ENCODE measurements around the gene FEN1. TPM values are rescaled to one million over a fixed set of nuclear protein-coding genes. Genes with fewer than 3 reads are reported as not detected.
A peak's percentile ranks its signal among the peaks of the same experiment; 100 is the strongest.

The FEN1 gene
- total RNA-seq, 1 experiment from 2014 or later, result 150 TPM

DNA sequence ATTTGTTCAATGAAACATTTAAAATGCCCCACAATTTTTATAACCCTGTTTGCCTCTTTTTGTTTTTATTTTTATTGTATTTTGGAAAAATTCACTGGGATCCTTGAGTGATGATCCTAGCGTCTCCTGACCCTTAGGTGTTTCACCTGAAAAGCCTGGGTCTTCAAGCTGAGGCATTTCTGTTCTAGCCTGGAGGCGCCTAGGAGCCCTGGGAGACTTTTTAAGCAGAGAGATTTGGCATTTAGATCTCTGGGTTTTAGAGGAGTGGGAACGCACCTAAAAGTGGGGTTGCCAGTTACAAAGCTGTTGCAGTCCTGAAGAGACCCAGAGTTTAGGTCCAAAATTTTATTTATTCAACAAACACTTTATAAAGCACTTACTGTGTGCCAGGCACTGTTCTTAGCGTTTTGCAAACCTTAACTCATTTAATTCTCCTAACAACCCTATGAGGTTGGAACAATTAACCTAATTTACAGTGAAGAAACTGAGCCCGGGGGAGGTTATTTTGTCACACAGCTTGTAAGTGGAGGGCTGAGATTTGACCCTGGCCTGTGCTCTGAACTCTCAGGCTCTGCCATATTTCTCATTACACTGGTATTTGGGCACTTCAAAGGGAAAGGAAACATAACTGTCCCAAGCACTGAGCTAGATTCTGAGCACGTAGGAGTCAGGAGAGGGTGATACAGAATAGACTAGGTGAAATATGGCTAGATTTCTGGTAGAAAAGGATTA is 24.9 kb downstream of the FEN1 start:
- DNase-seq (ENCODE audit: low read depth), result no peak

DNA sequence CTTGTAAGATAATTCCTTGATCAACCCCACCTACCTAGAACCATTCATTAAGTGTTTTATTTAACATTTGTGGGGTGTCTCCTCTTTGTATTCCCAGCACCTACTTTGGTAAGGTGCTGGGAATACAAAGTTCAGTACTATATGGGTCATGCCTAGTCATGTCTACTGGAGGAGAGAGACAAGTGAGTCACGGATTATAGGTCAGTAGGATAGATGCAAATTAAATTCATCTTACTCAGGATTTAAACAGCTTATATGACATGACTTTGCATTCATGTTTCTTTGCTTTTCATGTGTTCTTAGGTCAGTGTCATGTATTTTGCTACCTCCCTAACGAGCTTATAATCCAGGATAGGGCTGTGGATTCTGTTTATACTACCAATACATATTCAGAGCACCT is 27.5 kb downstream of the FEN1 start:
- peak; percentile 65 for DNase-seq (ENCODE audit: low read depth)

DNA sequence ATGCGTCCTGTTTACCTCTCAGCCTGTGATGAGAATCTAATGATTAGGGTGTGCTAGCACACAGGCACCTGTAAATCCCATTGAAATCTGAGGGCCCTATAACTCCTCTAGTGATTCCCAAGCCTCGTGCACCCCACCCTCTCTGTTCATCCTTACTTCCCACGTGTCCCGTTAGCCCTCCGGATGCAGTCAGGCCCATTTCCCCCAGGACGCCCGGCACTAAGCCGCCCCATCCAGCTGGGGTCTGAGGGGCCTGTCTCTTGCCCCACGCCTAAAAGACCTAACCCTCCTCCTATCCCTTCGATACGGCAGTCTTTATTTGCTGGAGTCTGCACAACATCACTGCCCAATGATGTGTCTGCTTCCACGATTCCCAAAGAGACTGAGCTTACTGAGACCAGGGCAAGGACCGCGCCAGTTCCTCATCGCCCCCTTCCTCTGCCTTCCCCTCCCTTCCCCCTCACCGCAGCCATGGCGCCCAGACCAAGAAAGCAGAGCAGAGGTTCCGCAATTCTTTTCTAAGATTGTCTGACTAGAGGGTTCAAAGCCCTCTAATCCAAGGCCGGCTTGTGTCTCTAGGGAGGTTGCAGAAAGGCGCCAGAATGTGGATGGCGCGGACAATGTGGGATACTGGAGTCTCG is 34.3 kb downstream of the FEN1 start:
- DNase-seq (ENCODE audit: low read depth), result no peak

DNA sequence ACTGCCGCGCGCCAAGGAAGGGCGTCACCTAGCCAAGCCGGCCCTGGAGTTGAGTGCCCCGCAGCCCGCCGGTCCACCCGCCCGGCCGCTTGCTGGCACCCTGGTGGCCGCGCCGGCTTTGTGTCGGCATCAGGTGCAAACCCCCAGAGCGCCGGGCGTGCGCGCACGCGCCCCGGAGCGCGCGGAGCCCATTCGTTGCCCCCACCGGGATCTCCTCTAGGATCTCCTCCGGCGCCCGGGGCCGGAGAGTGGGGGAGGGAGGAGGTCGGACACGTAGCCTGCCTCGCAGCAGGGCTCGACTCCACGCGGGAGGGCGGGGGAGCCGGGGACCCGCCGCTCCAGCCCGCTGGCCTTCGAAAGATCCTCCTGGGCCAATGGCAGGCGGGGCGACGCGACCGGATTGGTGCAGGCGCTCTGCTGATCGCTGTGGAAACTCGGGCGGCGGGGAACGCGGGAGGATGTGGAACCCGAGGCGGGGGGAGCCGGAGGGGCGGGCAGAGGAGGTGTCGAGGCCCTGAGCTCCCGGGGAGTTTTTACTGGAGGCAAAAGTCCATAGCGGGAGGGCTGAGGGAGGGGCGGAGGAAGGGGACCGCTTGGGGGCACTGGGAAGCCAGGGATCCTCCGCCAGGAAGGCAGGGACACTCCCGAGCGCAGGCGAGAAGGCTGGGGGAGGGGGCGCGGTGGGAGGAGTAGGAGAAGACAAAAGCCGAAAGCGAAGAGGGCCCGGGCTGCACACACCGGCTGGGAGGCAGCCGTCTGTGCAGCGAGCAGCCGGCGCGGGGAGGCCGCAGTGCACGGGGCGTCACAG is 35.1 kb downstream of the FEN1 start, which contains the start of gene FADS2:
TSS of gene FADS2 (plus strand) at position 730 of the 808 bp plus-strand sequence. CDS start 91 bp downstream, outside the sequence.
- peak; percentile 94 for DNase-seq (ENCODE audit: low read depth)

DNA sequence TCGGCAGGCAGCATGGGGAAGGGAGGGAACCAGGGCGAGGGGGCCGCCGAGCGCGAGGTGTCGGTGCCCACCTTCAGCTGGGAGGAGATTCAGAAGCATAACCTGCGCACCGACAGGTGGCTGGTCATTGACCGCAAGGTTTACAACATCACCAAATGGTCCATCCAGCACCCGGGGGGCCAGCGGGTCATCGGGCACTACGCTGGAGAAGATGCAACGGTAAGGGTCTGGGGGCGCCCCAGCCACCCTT is 35.6 kb downstream of the FEN1 start:
- no peak for DNase-seq (ENCODE audit: low read depth)

DNA sequence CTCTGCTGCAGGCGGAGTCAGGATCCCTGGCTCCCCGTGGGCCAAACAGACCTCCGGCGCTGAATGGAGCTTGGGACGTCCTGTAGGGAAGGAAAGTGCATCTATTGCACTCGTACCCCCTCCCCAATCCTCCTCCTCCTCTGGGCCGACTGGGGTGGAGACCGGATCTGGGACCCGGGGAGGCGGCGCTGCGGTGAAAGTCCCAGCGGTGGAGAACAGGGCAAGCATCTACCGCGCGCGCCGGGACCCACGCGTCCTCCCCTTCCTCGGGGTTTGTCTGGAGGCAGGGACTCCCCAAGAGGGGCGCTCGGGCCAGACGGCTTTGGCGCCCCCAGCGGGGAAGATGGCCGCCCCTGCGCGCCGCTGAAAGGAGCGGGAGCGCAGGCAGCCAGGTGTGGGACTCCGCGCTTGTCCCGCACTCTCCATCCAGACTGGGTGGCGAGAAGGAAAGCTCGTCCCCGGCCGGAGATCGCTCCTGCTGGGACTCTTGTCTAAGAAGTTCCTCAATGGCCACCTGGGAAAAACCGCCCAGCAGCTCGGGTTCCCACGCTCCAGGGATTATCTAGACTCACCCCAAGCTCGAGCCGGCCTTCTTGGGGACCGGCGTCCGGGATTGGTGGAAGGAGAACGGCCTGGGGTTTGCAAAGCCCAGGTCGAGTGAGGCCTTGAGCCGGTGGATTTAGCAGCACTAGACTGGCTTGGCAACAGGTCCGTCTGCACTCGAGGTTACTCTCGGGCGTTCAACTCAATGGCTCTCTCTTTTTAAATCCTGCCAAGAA is 36.1 kb downstream of the FEN1 start:
- DNase-seq (ENCODE audit: low read depth), result peak; percentile 42

DNA sequence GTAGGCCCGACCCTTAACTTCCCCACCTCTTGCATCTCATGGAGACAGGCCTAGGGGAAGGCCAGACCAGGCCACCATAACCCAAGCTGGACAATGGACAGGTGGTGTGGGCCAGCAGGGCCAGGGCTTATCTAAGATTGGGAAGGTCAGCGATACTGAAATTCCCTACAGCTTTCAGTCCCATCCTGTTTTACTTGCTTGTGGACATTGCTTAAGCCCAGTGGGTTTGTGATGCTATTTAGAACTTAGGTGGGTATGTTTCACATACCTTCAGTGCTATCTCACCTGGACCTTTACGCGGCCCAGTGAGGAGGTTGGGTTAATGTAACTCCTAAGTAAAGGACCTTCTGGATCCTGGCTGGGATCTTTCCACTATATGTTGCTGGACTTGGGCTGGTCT is 37.1 kb downstream of the FEN1 start:
- no peak for DNase-seq (ENCODE audit: low read depth)

DNA sequence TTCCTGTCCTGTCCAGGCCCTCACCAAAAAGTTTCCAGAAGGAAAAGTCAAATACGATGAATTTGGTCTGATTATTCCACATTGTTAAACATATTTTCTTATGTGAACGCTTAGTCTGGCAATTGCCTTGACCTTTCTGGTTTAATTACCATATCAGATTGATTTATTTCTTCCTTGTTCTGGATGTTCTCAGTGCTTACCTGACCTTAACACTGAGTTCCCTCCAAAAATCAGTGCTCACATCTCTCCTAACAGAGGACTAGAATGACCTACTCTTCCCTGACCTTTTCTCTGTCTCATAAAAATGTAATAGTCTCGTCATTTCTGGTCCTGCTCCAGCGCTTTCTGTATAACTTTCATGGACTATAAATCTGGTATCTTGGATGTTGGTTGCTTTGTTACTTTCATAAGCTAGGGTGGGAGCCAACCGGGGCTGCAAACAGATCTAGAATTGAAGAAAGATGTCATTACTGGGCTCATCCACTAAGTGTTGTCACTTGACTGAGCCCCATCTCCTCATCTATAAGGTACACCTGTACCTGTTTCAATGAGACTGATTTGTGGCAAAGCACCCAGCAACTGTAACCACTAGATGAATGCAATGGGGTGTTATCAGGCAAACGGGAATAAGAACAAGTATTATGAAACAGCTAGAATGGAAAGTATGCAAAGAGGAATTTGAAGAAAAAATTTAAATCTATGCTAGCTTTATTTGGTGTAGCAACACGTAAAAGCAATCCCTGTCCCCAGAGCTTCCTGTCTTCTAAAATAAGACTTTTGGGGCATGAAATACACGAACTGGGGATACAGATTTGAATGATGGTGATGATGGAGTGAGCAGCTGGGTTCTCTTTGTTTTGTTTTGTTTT is 37.8 kb downstream of the FEN1 start:
- DNase-seq (ENCODE audit: low read depth), result no peak

DNA sequence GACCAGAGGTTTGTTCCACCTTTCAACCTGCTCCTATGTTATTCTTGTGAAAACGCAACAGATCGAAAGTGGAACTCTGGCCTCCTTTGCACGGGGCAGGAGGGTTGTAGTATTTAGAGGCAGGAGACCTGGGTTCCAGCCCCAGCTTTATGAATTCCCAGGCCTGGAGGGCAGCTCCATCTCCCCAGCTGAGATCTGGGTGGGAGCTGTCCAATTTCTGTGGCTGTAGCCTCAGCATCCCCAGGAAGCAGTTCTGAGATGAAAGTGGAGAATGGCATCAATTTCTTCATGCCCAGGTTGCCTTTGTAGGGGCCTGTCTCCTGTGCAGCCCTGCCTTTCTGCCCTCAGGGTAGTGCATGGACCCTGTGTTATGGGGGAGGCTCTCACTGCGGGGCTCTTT is 39.5 kb downstream of the FEN1 start:
- no peak for DNase-seq (ENCODE audit: low read depth)

DNA sequence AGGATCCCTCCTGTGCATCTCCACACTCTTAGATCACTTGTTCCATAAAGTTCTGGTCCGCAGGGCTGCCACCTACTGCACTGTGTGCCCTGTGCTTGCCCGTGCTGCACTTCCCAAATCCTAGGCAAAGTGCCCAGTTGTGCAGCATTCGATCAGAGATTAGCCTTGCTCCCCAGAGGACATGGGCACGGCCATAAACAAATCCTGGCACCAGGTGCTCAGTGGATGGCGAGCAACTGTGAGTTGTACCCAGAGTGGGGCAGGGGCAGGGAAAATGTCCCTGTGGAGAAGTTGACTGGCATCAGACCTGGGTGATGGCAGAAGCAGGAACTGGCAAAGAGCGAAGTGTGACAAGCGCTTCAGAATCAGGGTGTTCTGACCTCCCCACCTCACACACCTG is 40.0 kb downstream of the FEN1 start:
- DNase-seq (ENCODE audit: low read depth), result no peak

DNA sequence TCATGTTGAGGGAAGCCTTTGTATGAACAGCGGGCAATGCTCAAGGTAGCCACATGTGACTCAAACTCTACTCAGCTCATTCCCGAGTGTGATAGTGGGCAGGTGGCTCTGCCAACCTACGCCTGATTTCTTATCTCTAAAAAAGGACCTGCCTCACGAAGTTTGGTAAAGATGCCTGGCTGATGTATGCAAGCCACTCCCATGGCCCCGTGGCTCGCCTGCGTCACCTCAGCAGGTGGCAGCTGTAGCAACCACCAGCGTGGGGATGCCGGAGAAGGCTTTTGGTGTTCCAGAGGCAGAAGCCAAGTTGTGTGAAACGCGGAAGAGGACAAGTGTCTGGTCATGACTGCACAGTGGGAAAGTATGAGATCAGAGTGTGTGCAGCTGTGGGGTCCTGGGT is 40.8 kb downstream of the FEN1 start:
- no peak for DNase-seq (ENCODE audit: low read depth)

DNA sequence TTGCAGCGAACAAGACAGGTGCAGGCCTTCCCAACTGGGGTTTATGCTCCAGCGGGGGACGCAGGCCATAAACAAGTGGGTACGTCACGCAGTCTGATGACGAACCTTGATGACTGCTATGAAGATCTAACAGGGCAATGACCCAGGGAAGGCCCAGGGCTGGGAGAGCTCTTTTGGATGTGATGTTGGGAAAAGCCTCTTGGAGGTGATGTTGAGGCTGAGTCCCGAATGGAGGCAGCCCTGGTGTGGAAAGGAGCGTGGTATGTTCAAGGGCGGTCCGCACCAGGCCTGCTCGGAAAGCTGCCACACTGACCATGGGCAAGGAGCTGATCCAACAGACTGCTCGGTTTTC is 41.2 kb downstream of the FEN1 start:
- no peak for DNase-seq (ENCODE audit: low read depth)

DNA sequence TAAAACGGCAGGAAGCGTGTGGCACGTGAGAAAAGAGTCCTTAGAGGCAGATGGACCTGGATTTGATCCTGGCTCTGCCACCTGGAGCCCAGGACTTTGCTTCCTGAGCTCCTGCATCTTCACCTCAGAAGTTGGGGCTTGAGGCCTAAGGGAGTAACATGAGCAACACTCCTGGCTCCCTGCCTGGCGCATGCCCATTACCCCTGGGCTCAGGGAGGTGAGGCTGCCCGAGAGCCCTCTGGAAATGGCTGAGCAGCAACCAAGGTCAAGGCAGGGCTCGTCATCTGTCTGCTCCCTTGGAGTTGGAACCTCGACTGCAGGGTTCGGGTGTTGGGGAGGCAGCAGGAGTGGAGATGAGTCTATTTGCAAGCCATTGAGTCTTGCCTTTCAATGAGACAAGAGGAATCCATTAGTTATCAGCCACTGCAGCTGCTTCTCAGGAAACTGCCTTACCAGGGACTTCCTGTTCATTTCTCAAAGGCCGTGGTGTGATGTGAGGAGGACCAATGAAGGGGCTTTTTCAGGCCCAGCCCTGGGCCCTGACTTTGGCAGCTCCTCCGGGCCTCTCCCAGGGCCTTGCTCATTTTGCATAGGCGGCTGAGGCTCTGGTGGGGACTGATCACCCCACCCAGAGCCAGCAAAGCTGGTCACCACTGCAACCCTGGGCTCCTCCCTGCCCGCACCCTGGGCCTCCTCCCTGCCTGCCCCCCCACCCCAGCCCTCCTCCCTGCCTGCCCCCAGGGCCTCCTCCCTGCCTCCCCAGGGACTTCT is 41.8 kb downstream of the FEN1 start:
- peak; percentile 87 for DNase-seq (ENCODE audit: low read depth)

DNA sequence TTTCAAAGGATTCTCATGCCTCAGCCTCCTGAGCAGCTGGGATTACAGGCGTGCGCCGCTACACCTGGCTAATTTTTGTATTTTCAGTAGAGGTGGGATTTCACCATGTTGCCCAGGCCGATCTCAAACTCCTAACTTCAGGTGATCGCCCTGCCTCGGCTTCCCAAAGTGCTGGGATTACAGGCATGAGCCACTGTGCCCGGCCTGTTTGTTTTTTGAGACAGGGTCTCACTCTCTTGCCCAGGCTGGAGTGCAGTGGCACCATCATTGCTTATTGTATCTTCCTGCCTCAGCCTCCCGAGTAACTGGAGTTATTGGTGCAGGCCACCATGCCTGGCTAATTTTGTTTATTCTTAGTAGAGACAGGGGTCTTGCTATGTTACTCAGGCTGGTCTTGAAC is 43.5 kb downstream of the FEN1 start:
- no peak for DNase-seq (ENCODE audit: low read depth)

DNA sequence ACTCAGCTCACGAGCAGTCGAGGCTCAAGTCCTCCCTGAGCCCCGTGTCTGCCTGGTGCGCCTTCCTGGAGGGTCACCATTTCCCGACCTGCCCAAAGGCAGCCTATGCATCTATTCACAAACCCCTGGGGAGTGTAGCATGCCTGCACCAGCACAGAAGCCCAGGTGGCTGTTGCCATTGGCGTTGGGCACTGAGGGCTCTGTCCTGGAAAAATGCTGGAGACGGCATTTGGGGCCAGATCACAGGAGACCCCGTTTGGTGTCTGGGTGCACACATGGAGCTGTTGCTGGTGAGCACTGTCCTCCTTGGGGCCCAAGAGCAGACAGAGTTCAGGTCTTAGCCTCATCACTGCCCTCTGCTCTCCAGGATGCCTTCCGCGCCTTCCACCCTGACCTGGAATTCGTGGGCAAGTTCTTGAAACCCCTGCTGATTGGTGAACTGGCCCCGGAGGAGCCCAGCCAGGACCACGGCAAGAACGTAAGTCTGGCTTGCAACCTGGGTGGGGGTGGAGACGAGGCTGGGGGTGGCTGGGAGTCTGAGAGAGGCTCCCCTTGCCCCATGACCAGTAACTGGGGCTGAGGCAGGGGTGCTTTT is 44.8 kb downstream of the FEN1 start:
- DNase-seq (ENCODE audit: low read depth), result no peak

DNA sequence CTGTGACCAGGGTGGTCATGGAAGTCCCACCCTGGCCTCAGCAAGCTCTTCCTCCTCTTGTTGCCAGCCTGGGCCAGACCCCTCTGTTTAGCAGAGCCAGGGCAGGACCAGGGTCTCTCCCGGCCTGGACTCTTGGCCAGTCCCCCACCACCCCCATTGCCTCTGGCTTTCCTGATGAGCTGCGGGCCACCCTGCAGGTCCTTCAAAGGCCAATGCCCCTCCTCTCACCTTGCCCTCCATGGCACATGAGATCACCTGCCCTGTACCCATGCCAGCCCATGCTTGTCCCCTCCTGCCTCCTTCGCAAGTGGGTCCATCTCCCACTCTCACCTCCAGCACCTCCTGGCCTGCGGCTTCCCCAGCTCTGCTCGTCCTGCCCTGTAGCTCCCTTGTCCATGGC is 45.8 kb downstream of the FEN1 start:
- DNase-seq (ENCODE audit: low read depth), result no peak

DNA sequence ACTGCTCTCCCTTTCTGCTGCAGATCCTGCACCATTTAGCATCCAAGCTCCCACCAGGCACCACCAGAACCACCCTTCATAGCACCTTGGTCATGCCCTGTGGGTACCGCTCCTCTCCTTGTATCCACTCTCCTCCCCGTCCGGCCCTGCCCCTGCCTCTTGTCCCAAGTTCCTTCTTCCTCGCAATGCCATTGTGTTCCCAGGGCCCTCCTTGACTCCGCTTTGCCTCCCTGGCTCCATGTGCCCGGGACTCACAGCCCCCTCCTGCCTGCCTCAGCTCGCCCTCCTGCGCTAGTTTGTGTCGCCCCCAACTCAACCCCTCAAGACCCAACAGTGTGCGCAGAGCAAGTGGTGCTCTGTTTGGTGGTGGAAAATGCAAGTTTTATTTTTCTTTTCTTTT is 46.2 kb downstream of the FEN1 start:
- no peak for DNase-seq (ENCODE audit: low read depth)

DNA sequence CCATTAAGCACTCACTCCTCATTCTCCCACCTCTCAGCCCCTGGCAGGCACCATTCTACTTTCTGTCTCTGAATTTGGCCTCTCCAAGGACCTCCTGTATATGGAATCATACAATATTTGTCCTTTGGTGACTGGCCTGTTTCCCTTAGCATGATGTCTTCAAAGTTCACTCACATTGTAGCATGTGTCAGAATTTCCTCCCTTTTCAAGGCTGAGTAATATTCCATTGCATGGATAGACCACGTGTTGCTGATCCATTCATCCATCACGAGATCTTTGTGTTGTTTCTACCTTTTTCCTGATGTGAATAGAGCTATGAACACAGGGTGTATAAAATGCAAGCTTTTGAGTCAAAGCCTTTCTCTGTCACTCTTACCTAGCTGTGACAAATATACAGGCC is 47.0 kb downstream of the FEN1 start:
- no peak for DNase-seq (ENCODE audit: low read depth)

DNA sequence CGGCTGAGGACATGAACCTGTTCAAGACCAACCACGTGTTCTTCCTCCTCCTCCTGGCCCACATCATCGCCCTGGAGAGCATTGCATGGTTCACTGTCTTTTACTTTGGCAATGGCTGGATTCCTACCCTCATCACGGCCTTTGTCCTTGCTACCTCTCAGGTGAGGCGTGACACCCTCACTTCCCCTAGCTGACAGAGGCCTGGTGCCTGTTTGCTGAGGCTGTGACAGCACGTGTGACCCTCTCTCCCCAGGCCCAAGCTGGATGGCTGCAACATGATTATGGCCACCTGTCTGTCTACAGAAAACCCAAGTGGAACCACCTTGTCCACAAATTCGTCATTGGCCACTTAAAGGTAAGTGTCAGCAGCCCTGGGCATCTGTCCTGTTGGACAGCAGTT is 47.7 kb downstream of the FEN1 start:
- DNase-seq (ENCODE audit: low read depth), result no peak

Measured in M059J (cell line).